ENCODE measurements around the gene KRTAP5-1.
"Not testable (repeated sequence)": the region's sequence is repeated elsewhere in the genome, so short reads cannot be mapped to it uniquely, and the experiment has no call there.

Gene KRTAP5-1

GRCh38 chr11:1584661-1585370 is at the start of gene KRTAP5-1:
TSS of gene KRTAP5-1 (minus strand) at chr11:1585283. CDS start at chr11:1585249, 34 bp downstream.
- not testable (repeated sequence) for DNase-seq

- DNase-seq = no peak
Measured at GRCh38 chr11:1633864-1634263, 48.8 kb upstream of the KRTAP5-1 start.

- DNase-seq = no peak
Measured at GRCh38 chr11:1632053-1632714, 47.1 kb upstream of the KRTAP5-1 start.

GRCh38 chr11:1631066-1631568 is 46.0 kb upstream of the KRTAP5-1 start:
- DNase-seq = no peak

- DNase-seq = no peak
Measured at GRCh38 chr11:1630271-1630670, 45.2 kb upstream of the KRTAP5-1 start.

GRCh38 chr11:1629326-1630185 is 44.5 kb upstream of the KRTAP5-1 start, which contains the start of gene KRTAP5-5:
TSS of gene KRTAP5-5 (plus strand) at chr11:1629775. CDS start at chr11:1629841, 66 bp downstream.
- no peak for DNase-seq

- DNase-seq = no peak
Measured at GRCh38 chr11:1628506-1629325, 43.6 kb upstream of the KRTAP5-1 start.

GRCh38 chr11:1625541-1625940 is 40.5 kb upstream of the KRTAP5-1 start:
- no peak for DNase-seq

GRCh38 chr11:1624621-1625020 is 39.5 kb upstream of the KRTAP5-1 start:
- no peak for DNase-seq

- DNase-seq = no peak
Measured at GRCh38 chr11:1623716-1624115, 38.6 kb upstream of the KRTAP5-1 start.

GRCh38 chr11:1622086-1622485 is 37.0 kb upstream of the KRTAP5-1 start, which contains the start of gene KRTAP5-4:
TSS of gene KRTAP5-4 (minus strand) at chr11:1622138. CDS start at chr11:1622093, 45 bp downstream.
- DNase-seq = no peak

- DNase-seq = no peak
Measured at GRCh38 chr11:1619449-1619848, 34.4 kb upstream of the KRTAP5-1 start.

GRCh38 chr11:1618231-1618630 is 33.1 kb upstream of the KRTAP5-1 start:
- no peak for DNase-seq

- DNase-seq = no peak
Measured at GRCh38 chr11:1608363-1608762, 23.3 kb upstream of the KRTAP5-1 start, which contains the start of gene KRTAP5-3. TSS of gene KRTAP5-3 (minus strand) at chr11:1608463. CDS start at chr11:1608385, 78 bp downstream.

GRCh38 chr11:1607901-1608300 is 22.8 kb upstream of the KRTAP5-1 start:
- DNase-seq = not testable (repeated sequence)

- not testable (repeated sequence) for DNase-seq
Measured at GRCh38 chr11:1607156-1607845, 22.2 kb upstream of the KRTAP5-1 start.

- DNase-seq = not testable (repeated sequence)
Measured at GRCh38 chr11:1605923-1606322, 20.8 kb upstream of the KRTAP5-1 start.

GRCh38 chr11:1604711-1605110 is 19.6 kb upstream of the KRTAP5-1 start:
- DNase-seq = no peak

- DNase-seq = no peak
Measured at GRCh38 chr11:1604181-1604580, 19.1 kb upstream of the KRTAP5-1 start.

GRCh38 chr11:1603629-1604028 is 18.5 kb upstream of the KRTAP5-1 start:
- no peak for DNase-seq

GRCh38 chr11:1601663-1602062 is 16.6 kb upstream of the KRTAP5-1 start:
- not testable (repeated sequence) for DNase-seq
